ENCODE data around the gene DDX1. TPM values are rescaled to one million over a fixed set of nuclear protein-coding genes. Genes with fewer than 3 reads are reported as not detected.

DDX1 gene
- total RNA-seq, 1 donor from 2014 or later: 103 TPM

DNA sequence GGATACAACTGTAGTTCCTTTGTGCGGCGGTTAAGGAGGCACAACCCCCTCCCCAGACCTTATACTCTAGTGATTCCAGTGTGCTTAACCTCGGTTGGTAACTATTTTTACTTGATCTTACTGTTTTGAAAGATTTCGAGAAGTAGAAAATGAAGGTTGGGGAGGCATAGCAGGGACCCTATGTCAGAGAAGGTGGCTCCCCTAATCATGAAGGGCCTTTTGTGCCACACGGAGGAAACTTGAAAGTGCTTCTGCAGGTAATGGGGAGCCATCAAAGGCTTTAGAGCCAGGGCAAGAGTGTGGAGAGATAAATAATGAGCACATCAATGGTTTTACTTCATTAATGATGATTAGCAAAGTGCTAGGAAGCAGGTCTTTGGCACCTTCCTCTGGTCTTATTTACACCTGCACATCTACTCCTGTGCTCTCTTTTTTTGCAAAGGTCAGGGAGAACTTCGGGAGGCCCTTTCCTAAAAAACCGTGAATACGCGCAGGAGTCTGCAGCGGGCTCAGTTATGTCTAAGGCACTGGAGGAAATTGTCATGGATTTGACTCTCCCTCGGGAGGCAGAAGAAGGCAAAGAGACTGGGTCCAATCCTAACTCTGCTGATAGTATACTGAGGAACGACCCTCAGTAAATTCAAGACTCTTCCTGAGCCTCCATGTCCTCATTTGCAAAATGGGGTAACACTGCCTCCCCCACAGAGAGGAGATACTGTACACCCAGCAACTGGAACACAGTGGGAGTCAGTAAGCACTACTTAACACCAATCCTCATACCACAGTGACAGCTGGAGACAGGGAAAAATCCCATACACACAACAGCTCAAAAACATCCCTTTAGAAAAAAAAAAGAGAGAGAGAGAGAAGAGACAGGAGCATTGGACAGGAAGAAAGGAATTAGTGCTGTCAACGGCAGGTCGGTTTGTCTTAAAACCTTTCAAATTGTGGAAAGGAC, 81.6 kb downstream of the DDX1 start:
- Histone ChIP-seq H3K27me3 (no peaks in the 10 kb centered on the region), H3F3A (ENCODE audit: low read depth) (peaks cover 13% of the 10 kb centered on the region), H3K4me3 (no peak overlapping the region), H3K4me1 (peaks cover 34% of the 10 kb centered on the region), H3K9ac (no peak overlapping the region), H2AFZ (replicated peaks) (no peak overlapping the region), H3K79me2 (ENCODE audit: low read depth) (no peaks in the 10 kb centered on the region), H3K9me3 (ENCODE audit: low read depth) (no peaks in the 10 kb centered on the region), H3K36me3 (no peaks in the 10 kb centered on the region), H4K20me1 (ENCODE audit: low read depth) (no peaks in the 10 kb centered on the region), H3K27ac (no peak overlapping the region), H3K4me2 (peak overlapping the region; percentile 33)
- H3K36me3 Mint-ChIP-seq: no peaks in the 10 kb centered on the region
- peaks cover 6% of the 10 kb centered on the region for H3K9me3 Mint-ChIP-seq
- peak overlapping the region; percentile 58 for H3K27ac Mint-ChIP-seq
- no peak for TF ChIP-seq EZH2 (IDR thresholded peaks at IDR 0.05)
- TF ChIP-seq EZH2phosphoT487 (IDR thresholded peaks at IDR 0.05): no peak
- TF ChIP-seq, protein P1, sequence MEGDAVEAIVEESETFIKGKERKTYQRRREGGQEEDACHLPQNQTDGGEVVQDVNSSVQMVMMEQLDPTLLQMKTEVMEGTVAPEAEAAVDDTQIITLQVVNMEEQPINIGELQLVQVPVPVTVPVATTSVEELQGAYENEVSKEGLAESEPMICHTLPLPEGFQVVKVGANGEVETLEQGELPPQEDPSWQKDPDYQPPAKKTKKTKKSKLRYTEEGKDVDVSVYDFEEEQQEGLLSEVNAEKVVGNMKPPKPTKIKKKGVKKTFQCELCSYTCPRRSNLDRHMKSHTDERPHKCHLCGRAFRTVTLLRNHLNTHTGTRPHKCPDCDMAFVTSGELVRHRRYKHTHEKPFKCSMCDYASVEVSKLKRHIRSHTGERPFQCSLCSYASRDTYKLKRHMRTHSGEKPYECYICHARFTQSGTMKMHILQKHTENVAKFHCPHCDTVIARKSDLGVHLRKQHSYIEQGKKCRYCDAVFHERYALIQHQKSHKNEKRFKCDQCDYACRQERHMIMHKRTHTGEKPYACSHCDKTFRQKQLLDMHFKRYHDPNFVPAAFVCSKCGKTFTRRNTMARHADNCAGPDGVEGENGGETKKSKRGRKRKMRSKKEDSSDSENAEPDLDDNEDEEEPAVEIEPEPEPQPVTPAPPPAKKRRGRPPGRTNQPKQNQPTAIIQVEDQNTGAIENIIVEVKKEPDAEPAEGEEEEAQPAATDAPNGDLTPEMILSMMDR (IDR thresholded peaks at IDR 0.05): no peak
- H3K4me1 Mint-ChIP-seq: peaks cover 52% of the 10 kb centered on the region
- DNase-seq (ENCODE audit: low spot score): no peak
- H3K4me3 Mint-ChIP-seq: no peak overlapping the region
- H3K27me3 Mint-ChIP-seq (ENCODE audit: insufficient read depth, low read depth): peaks cover 23% of the 10 kb centered on the region

DNA sequence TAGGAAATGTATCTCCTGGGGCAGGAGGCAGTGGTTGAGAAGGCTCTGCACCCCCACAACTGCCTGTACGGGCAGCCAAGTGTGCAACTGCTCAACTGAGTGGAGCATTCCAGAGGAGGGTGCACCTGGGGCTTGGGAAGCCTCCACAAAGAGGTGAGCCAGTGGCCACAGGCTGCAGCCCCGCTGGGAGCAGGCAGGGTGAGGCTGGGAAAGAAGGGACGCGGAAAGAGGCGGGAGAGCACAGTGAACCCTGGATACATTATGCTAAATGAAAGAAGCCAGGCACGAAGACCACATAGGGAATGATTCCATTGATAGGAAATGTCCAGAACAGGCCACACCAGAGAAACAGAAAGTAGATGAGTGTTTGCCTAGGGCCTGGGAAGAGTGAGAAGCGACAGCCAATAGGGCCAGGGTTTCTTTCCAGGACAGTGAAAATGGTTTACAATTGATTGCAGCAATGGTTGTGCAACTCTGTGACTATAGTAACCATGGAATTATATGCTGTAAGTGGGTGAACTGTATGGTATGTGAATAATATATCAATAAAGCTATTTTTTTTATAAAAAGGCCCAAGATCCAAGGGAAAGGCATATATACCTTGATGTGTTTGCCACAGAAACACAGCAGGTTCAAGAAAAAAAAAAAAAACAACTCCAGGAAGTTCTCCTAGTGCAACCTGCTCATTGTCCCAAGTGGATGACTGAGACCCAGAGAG, 82.4 kb downstream of the DDX1 start:
- Histone ChIP-seq H3K36me3 (no peaks in the 10 kb centered on the region), H3K27me3 (no peaks in the 10 kb centered on the region), H2AFZ (replicated peaks) (no peak overlapping the region), H3K9me3 (ENCODE audit: low read depth) (no peaks in the 10 kb centered on the region), H3K4me1 (peaks cover 27% of the 10 kb centered on the region), H3F3A (ENCODE audit: low read depth) (peaks cover 14% of the 10 kb centered on the region), H3K79me2 (ENCODE audit: low read depth) (no peaks in the 10 kb centered on the region), H3K27ac (no peak overlapping the region), H3K4me2 (peak overlapping the region; percentile 33), H4K20me1 (ENCODE audit: low read depth) (no peaks in the 10 kb centered on the region), H3K4me3 (no peak overlapping the region), H3K9ac (no peak overlapping the region)
- TF ChIP-seq EZH2phosphoT487 (IDR thresholded peaks at IDR 0.05) (no peak), EZH2 (IDR thresholded peaks at IDR 0.05) (no peak)
- TF ChIP-seq, protein P1 (IDR thresholded peaks at IDR 0.05): no peak
- Mint-ChIP-seq H3K27ac (peak overlapping the region; percentile 58), H3K4me3 (no peak overlapping the region), H3K9me3 (peaks cover 8% of the 10 kb centered on the region), H3K27me3 (ENCODE audit: insufficient read depth, low read depth) (peaks cover 18% of the 10 kb centered on the region), H3K4me1 (peaks cover 46% of the 10 kb centered on the region), H3K36me3 (no peaks in the 10 kb centered on the region)
- DNase-seq (ENCODE audit: low spot score): peak; percentile 71

DNA sequence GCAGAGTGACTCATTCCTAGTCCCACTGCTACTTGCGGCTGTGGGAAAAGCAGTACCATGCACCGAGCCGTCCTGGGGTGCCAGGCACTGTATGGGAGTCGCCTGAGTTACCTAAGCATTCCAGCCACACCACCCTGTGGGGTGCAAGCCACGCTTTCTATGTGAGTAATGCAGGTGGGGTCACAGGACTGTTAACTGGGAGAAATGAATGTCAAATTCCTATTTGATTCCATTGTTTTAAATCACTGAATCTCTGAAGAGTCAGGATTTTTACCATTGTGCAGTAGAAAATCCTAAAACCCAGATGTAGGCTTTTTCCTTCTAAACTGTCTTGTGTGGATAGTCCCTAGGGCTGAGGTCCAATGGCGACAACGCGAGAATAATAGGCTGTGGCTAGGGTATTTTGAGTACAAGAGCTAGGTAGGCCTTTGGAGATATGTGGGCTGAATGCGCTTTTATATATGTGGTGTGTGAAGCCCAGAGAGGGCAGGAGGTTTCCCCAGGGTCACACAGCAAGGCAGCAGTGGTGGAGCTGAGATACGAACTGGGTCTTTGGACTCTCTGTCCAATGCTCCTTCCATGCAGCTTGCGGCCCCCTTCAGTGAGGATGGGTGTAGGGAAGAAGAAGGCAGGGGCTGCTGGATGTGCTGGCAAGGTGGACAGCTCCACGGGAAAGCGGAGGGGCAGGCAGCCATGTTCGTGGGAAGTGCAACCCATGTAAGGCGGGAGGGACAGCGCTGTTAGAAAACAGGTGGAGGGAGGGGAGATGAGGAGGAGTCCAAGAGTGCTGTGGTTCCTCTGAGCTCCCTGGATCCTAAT, 83.2 kb downstream of the DDX1 start:
- Mint-ChIP-seq H3K27ac (peak overlapping the region; percentile 86), H3K36me3 (peaks cover 3% of the 10 kb centered on the region), H3K9me3 (peaks cover 14% of the 10 kb centered on the region), H3K27me3 (ENCODE audit: insufficient read depth, low read depth) (peaks cover 18% of the 10 kb centered on the region), H3K4me3 (no peak overlapping the region), H3K4me1 (peaks cover 44% of the 10 kb centered on the region)
- no peak overlapping the region for H3K4me2 ChIP-seq
- no peak overlapping the region for H3K27ac ChIP-seq
- no peak overlapping the region for H3K4me3 ChIP-seq
- no peaks in the 10 kb centered on the region for H3K79me2 ChIP-seq (ENCODE audit: low read depth)
- H3K27me3 ChIP-seq: no peaks in the 10 kb centered on the region
- no peak overlapping the region for H2AFZ ChIP-seq (replicated peaks)
- no peak overlapping the region for H3K9ac ChIP-seq
- H3K9me3 ChIP-seq (ENCODE audit: low read depth): peaks cover 3% of the 10 kb centered on the region
- no peaks in the 10 kb centered on the region for H4K20me1 ChIP-seq (ENCODE audit: low read depth)
- DNase-seq (ENCODE audit: low spot score): no peak
- TF ChIP-seq, protein P1 (IDR thresholded peaks at IDR 0.05): no peak
- TF ChIP-seq EZH2 (IDR thresholded peaks at IDR 0.05) (no peak), EZH2phosphoT487 (IDR thresholded peaks at IDR 0.05) (no peak)
- no peaks in the 10 kb centered on the region for H3K36me3 ChIP-seq
- peaks cover 27% of the 10 kb centered on the region for H3K4me1 ChIP-seq
- H3F3A ChIP-seq (ENCODE audit: low read depth): peaks cover 14% of the 10 kb centered on the region

Measured in neural progenitor cell (in vitro differentiated cells).